Activated CD8-positive, alpha-beta memory T cell treated with anti-CD3 and anti-CD28 coated beads for 1 hour (primary cell): ENCODE data around the gene OR51B4.
"Not testable (repeated sequence)": the region's sequence is repeated elsewhere in the genome, so short reads cannot be mapped to it uniquely, and the experiment has no call there.

Experiments
- DNase-seq, 2 donors: peaks; one replicate each; pipeline ENCODE4 v3.0.0-alpha.2; 2020; ENCODE audit warnings: low read depth in 1 of 2; ENCODE audit errors: extremely low read depth in 1 of 2

Gene OR51B4

DNA sequence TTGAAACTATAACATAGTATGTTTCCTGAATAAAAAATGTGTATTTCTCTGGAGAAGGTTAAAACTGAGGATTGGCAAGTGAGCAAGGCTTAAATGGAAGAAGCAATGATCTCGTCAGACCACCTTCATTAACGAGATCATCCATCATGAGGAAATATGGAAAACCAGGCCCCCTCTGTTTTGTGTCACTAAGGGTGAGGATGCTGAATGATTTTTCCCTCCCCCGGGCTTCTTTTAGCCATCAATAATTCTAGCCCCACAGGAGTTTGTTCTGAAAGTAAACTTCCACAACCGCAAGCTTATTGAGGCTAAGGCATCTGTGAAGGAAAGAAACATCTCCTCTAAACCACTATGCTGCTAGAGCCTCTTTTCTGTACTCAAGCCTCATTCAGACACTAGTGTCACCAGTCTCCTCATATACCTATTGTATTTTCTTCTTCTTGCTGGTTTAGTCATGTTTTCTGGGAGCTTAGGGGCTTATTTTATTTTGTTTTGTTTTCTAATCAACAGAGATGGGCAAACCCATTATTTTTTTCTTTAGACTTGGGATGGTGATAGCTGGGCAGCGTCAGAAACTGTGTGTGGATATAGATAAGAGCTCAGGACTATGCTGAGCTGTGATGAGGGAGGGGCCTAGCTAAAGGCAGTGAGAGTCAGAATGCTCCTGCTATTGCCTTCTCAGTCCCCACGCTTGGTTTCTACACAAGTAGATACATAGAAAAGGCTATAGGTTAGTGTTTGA is 26.2 kb downstream of the OR51B4 start:
- DNase-seq, result no peak

DNA sequence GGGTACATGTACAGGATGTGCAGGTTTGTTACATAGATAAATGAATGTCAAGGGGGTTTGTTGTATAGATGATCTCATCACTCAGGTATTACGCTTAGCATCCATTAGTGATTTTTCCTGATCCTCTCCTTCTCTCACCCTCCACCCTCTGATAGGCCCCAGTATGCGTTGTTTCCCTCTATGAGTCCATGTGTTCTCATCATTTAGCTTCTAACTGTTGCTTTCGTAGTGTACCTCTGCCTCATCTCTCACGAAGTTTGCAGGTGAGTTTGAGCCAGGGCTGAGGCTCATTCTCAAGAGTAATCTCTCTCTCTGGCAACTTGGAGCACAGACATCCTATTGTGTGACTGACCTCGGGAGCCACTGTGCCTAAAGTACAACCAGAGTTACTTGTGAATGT is 27.4 kb downstream of the OR51B4 start:
- DNase-seq, result no peak

DNA sequence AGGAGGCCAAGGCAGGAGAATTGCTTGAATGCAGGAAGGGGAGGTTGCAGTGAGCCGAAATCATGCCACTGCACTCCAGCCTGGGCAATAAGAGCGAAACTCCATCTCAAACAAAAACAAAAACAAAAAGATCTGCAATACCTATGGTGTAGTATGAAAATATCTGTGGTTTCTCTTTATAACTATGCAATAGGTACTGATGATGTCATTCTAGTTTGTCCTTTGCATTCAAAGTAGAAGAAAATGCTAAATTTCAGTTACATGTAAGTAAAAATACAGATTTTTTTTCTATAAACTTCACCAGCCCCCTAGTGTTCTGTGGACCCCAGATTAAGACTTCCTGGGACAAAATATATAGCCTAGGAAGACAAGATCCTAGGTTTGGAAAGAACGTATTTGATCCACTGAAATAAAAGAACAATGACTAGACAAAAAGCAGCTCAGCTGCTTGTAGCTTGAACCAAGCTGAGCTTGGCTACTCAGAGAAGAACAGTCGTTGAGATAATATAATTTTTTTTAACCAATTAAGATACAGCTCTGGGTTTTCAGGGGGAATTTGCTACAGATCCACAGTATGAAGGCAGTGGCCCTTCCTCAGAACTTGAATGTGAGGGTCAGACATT is 29.2 kb downstream of the OR51B4 start:
- no peak for DNase-seq

DNA sequence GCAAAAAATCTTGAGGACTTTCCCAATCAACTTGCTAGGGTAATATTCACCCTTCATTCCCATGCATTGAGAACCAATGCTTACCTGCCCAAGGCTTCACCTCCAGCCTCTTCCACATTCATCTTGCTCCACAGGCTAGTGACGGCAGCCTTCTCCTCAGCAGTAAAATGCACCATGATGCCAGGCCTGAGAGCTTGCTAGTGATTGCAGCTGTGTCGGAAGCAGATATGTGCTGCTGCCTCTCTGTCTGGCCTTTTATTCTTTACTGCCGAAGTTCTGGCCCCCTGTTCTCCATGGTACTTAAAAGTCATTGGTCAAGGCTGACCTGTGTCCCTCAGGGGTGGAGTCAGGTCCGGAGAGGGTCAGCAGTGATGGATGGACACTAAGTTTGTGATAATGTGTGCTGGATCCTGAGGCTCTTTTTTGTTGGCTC is 32.0 kb downstream of the OR51B4 start, which contains the start of gene HBE1:
TSS of gene HBE1 (minus strand) at position 231 of the 433 bp plus-strand sequence. CDS start at position 176, 55 bp downstream.
- no peak for DNase-seq

DNA sequence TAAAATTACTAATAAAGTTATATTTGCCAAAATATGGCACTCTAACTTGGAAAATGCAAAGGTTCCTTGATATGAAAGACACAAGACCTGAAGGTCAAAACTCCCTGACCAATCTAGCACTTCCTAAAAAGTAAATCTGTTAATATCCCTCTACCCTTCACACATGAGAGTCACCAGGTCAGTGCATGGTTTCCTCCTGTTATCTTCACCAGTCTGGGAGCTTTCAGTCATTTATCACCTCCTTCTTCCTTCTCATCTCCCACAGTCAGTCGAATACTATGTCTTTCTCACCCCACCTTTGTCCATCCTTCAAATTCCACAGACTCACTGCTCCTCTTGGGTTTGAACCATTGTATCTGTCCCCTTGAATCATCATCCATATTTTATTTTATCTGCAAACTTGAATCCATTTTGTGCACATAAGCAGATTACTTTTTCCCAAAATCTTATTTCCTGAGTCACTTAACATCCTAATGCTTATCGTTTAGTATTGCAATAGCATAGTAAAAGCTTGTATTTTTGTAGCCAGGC is 34.6 kb downstream of the OR51B4 start:
- DNase-seq, result no peak

DNA sequence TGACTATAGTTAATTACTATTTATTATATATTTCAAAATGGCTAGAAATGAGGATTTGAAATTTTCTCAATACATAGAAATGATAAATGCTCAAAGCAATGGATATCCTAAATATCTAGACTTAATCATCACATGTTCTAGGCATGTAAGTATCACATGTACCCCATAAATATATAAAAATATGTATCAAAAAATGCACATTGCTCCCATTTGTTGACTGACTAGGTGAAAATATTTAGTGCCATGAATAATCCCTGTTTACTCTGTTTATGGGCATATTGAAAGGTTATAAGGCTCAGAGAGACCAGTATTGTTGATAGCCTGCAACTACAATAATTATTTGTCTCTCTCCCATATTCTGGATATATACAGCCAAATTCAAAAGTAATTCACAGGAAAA is 35.1 kb downstream of the OR51B4 start:
- DNase-seq, result no peak

DNA sequence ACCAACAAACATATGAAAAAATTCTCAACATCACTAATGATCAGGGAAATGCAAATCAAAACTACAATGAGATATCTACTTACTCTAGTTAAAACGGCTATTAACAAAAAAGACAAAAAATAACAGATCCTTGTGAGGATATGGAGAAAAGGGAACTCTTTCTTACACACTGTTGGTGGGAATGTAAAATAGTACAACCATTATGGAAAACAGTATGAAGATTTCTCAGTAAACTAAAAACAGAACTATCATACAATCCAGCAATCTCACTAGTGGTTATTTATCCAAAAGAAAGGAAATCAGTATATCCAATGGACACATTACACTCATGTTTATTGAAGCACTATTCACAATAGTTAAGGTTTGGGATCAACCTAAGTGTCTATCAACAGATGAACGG is 35.9 kb downstream of the OR51B4 start:
- DNase-seq, result no peak

DNA sequence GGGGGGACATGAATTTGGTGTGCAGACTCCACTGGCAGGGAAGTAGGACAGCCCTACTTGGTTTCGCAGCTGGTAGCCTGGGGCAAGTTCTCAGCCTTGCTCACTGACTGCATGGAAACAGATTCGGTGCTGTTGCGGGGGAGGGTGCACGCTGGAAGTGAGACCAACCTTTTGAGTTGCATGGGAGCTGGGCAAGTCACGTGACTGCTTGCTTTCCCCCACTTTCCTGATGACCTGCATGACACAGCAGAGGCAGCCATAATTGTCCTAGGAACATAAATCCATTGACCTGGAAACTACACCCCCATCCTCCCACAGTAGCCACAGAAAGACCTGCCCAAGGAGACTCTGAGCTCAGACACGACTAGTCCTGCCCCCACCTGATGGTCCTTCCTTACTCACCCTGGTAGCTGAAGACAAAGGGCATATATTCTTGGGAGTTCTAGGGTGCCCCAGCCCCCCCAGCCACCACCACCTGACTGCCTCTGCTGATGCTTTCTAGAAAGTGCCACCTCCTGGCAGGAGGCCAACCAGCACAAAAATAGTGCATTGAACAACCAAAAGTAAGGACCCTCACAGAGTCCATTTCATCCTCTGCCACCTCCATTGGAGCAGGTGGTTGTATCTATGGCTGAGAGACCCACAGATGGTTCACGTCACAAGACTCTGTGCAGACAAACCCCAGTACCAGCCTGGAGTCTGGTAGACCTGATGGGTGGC is 43.0 kb downstream of the OR51B4 start:
- no peak for DNase-seq

DNA sequence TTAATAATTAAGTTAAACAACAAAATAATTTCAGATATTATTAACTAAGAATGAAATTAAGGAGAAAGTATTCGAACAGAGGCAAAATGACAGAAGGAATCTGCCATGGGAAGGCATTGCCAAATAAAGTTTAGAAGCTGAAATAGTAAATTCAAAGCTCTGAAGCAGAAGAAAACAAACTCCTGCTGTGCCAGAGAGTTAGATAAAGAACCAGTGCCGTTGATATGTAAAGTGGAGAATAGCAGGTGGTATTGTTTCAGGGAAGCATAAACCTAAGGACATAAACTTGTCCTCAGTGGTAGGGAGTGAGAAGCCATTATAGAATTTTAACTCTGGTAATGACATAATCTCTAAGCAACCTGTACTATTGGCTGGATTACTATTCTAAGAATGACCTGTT is 44.5 kb downstream of the OR51B4 start:
- DNase-seq, result no peak

DNA sequence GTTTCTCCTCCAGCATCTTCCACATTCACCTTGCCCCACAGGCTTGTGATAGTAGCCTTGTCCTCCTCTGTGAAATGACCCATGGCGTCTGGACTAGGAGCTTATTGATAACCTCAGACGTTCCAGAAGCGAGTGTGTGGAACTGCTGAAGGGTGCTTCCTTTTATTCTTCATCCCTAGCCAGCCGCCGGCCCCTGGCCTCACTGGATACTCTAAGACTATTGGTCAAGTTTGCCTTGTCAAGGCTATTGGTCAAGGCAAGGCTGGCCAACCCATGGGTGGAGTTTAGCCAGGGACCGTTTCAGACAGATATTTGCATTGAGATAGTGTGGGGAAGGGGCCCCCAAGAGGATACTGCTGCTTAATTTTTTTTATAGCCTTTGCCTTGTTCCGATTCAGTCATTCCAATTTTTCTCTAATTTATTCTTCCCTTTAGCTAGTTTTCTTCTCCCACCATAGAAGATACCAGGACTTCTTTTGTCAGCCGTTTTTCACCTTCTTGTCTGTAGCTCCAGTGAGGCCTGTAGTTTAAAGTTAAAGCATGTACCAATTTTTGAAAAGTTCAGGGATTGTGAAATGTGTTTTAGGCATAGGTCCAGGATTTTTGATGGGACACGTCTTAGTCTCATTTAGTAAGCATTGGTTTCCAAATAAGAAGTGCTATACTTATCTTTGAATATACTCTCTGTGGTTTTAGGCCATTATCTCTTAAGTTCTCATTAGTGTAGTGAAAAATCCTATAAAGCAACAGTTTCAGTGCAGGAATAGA is 46.9 kb downstream of the OR51B4 start, which contains the start of gene HBG2:
TSS of gene HBG2 (minus strand) at position 136 of the 768 bp plus-strand sequence. CDS start at position 83, 53 bp downstream.
- DNase-seq, result not testable (repeated sequence)

DNA sequence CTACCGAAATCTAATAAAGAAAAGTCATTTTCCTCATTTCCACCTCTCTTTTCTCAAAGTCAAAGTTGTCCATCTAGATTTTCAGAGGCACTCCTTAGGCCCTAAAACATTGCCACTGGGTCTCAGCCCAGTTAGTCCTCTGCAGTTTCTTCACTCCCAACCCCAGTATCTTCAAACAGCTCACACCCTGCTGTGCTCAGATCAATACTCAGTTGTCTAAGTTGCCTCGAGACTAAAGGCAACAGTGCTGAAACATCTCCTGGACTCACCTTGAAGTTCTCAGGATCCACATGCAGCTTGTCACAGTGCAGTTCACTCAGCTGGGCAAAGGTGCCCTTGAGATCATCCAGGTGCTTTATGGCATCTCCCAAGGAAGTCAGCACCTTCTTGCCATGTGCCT is 47.7 kb downstream of the OR51B4 start:
- DNase-seq, result not testable (repeated sequence)

DNA sequence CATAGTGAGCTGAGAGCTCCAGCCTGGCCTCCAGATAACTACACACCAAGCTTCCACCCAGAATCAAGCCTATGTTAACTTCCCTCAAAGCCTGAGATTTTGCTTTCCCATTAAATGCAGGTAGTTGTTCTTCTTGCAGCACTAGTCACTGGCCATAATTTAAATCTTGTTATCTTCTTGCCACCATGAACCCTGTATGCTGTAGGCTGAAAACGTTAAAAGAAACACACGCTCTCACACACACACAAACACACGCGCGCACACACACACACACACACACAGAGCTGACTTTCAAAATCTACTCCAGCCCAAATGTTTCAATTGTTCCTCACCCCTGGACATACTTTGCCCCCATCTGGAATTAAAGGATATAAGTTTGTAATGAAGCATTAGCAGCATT is 48.3 kb downstream of the OR51B4 start:
- not testable (repeated sequence) for DNase-seq

DNA sequence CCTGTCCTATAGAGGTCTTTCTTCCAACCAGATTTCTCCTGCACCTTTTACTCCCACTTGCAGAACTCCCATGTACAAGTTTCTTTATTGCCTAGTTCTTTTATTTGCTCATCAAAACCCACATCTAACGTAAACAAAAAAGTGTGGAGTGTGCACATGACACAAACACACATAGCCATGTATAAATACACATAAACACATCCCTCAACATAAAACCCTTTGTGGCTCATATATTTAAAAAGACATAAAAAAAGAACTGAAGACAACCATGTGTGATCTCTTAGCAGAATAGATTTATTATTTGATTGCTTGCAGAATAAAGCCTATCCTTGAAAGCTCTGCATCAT is 48.9 kb downstream of the OR51B4 start:
- DNase-seq, result no peak

DNA sequence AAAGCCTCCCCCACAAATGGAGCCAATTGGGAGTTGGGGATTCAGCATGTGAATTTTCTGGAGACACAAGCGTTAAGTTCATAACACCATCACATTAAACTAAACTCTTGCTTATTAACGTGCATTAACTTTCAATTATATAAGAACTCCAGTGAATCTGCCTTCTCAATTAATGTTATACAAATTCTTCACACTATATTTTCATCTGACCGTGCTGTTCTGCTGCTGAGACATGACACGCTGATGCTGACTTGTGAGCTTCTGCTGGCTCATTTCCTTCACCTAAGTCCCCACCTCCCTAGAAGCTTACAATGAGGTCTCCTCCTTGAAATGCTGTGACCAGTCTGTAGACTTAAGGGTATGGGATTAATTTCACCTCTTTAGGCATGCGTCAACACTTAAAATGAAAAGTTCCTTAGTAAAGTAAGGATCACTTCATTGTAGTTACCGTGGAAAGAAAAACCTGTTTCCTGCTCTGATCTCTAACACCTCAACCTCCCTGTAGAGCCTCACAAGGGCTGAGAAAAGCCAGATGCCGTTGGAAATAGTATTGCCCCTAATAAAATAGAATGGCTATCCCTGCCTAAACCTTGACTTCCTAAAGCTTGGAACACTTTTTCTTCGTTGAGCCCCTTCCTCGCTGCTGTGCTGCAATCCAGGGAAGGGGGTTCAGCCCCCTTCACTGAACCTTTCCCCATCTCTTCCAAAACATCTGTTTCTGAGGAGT is 49.4 kb downstream of the OR51B4 start:
- no peak for DNase-seq

DNA sequence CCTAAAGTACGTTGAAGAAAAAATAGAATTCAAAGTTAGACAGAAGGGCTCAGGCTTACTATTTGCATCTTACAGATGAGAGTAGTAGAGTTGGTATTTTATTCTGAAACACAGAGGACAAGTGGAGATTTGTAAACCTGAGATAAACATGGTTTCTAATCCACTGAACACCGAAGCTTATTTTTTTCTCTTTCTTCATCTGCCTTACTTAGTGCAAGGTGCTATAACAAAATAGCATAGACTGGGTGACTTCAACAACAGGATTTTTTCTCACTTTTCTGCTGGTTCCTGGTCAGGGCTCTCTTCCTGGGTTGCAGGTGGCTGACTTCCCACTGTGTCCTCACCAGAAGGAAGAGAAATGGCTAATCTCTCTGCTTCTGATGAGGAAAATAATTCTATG is 50.0 kb downstream of the OR51B4 start:
- no peak for DNase-seq
